ENCODE measurements around the gene LRP1-AS.

- no peak for TF ChIP-seq CTCF (IDR thresholded peaks at IDR 0.05; ENCODE audit: low read depth, low read length)
- no peak for TF ChIP-seq POLR2A (IDR thresholded peaks at IDR 0.05; ENCODE audit: extremely low read depth, insufficient read length)
Observed at GRCh38 chr12:57152639-57153038, 5.2 kb upstream of the LRP1-AS start.
